Right atrium auricular region (tissue), 2 donors: ENCODE results near the gene METTL14. TPM values are rescaled to one million over a fixed set of nuclear protein-coding genes. Genes with fewer than 3 reads are reported as not detected.

ENCODE experiments used
- DNase-seq: peaks from one replicate; pipeline ENCODE4 v3.0.0-alpha.2; 2019; ENCODE audit warnings: low spot score
- H3K27ac ChIP-seq, 2 donors: fragments of 200-600 bp; sonication (generic); 1 replicate in 1 of 2; 2 replicates in 1 of 2; pipeline ENCODE4 v1.5.1; 2016 to 2019
- H3K27me3 ChIP-seq, 2 donors: fragments of 200-600 bp; sonication (generic); one replicate each; pipeline versions ENCODE4 v1.5.1 to v1.6.0; 2017 to 2019
- H3K36me3 ChIP-seq: fragments of 200-600 bp; sonication (generic); one replicate; pipeline ENCODE4 v1.5.1; 2016
- H3K4me1 ChIP-seq, 2 donors: fragments of 200-600 bp; sonication (generic); one replicate each; pipeline versions ENCODE4 v1.5.1 to v1.6.0; 2017 to 2019
- H3K4me3 ChIP-seq, 2 donors: fragments of 200-600 bp; sonication (generic); 1 replicate in 1 of 2; 2 replicates in 1 of 2; pipeline ENCODE4 v1.5.1; 2017 to 2019; ENCODE audit warnings: mild to moderate bottlenecking in 1 of 2, moderate library complexity in 1 of 2
- H3K9me3 ChIP-seq, 2 donors: fragments of 200-600 bp; sonication (generic); one replicate each; pipeline ENCODE4 v1.5.1; 2019
- CTCF ChIP-seq, 2 donors: fragments of 200-600 bp; sonication (generic); IDR thresholded peaks; one replicate each; pipeline ENCODE4 v1.5.1; 2019; ENCODE audit warnings: antibody characterized with exemption in 2 of 2
- total RNA-seq, 2 donors: library from RNA; depleted of rRNA; stranded (reverse); fragments of >200 nt; gene quantifications; one replicate each; pipeline ENCODE4 v1.1.0, GENCODE V29; 2016

The METTL14 gene
- total RNA-seq, 2 donors from 2014 or later: 20.3 to 21.7 TPM

GRCh38 chr4:118743867-118744266 lies 58.7 kb downstream of the METTL14 start:
- no peak for DNase-seq
- peak overlapping the region; percentile 58 to 73 for H3K27ac ChIP-seq
- TF ChIP-seq CTCF (IDR thresholded peaks at IDR 0.05): no peak
- H3K27me3 ChIP-seq: no peaks in the 10 kb centered on the region
- H3K4me3 ChIP-seq: no peak overlapping the region
- no peaks in the 10 kb centered on the region for H3K9me3 ChIP-seq
- H3K4me1 ChIP-seq: peaks cover 0 to 34% of the 10 kb centered on the region in 2 donors
- peaks cover 36% of the 10 kb centered on the region for H3K36me3 ChIP-seq

- Histone ChIP-seq H3K4me1 (peaks cover 0 to 42% of the 10 kb centered on the region in 2 donors), H3K27me3 (no peaks in the 10 kb centered on the region), H3K36me3 (peaks cover 21% of the 10 kb centered on the region), H3K9me3 (no peaks in the 10 kb centered on the region), H3K27ac (peak overlapping the region; percentile 58 to 73), H3K4me3 (no peak overlapping the region)
- no peak for DNase-seq
- no peak for TF ChIP-seq CTCF (IDR thresholded peaks at IDR 0.05)
Measured at GRCh38 chr4:118745357-118745756, 60.2 kb downstream of the METTL14 start.

GRCh38 chr4:118746251-118746919 lies 61.2 kb downstream of the METTL14 start:
- H3K4me3 ChIP-seq: no peak overlapping the region
- peaks cover 0 to 40% of the 10 kb centered on the region in 2 donors for H3K4me1 ChIP-seq
- TF ChIP-seq CTCF (IDR thresholded peaks at IDR 0.05): no peak
- H3K27ac ChIP-seq: peak overlapping the region; percentile 62 to 73
- no peaks in the 10 kb centered on the region for H3K9me3 ChIP-seq
- peaks cover 28% of the 10 kb centered on the region for H3K36me3 ChIP-seq
- no peak for DNase-seq
- no peaks in the 10 kb centered on the region for H3K27me3 ChIP-seq

- H3K27ac ChIP-seq: peak overlapping the region; percentile 49 to 73
- H3K36me3 ChIP-seq: peaks cover 24% of the 10 kb centered on the region
- peaks cover 0 to 64% of the 10 kb centered on the region in 2 donors for H3K4me1 ChIP-seq
- no peaks in the 10 kb centered on the region for H3K9me3 ChIP-seq
- no peak for DNase-seq
- no peaks in the 10 kb centered on the region for H3K27me3 ChIP-seq
- H3K4me3 ChIP-seq: no peak overlapping the region
- TF ChIP-seq CTCF (IDR thresholded peaks at IDR 0.05): no peak
Measured at GRCh38 chr4:118749347-118749988, 64.3 kb downstream of the METTL14 start.

GRCh38 chr4:118751629-118752323 lies 66.6 kb downstream of the METTL14 start:
- no peaks in the 10 kb centered on the region for H3K27me3 ChIP-seq
- H3K4me1 ChIP-seq: peaks cover 0 to 66% of the 10 kb centered on the region in 2 donors
- DNase-seq: no peak
- H3K9me3 ChIP-seq: no peaks in the 10 kb centered on the region
- peaks cover 24% of the 10 kb centered on the region for H3K36me3 ChIP-seq
- H3K4me3 ChIP-seq: no peak overlapping the region
- peak overlapping the region in 1 of 2 donors; percentile 32 for H3K27ac ChIP-seq
- no peak for TF ChIP-seq CTCF (IDR thresholded peaks at IDR 0.05)
